DND-41 (cell line): ENCODE measurements around the gene RHPN2.

Experiments used
- ATAC-seq: fragments of 200-7000 bp; cut with Tn5 transposase; 3 replicates; pipeline ENCODE4 v1.9.1; 2021; ENCODE audit warnings: low read depth; ENCODE audit not compliant: insufficient read depth
- DNase-seq: peaks from one replicate; pipeline ENCODE4 v3.0.0-alpha.2; 2020
- H2AFZ ChIP-seq: 2 replicates; pipeline ENCODE4 v1.6.0; 2012; ENCODE audit warnings: low read depth, low read length
- H3K27ac ChIP-seq: 2 replicates; pipeline ENCODE4 v1.5.1; 2012; ENCODE audit warnings: low read length, inconsistent platforms
- H3K27me3 ChIP-seq: fragments of 200-600 bp; sonication (generic); 2 replicates; pipeline ENCODE4 v1.6.0; 2012; ENCODE audit warnings: low read length, mild to moderate bottlenecking, inconsistent platforms; ENCODE audit not compliant: insufficient read depth, poor library complexity
- H3K36me3 ChIP-seq: 2 replicates; pipeline ENCODE4 v1.5.1; 2012; ENCODE audit warnings: low read length, inconsistent platforms; ENCODE audit not compliant: insufficient read depth
- H3K4me1 ChIP-seq: 2 replicates; pipeline ENCODE4 v1.5.1; 2012; ENCODE audit warnings: mild to moderate bottlenecking, low read length; ENCODE audit not compliant: insufficient read depth
- H3K4me2 ChIP-seq: 2 replicates; pipeline ENCODE4 v1.6.0; 2012; ENCODE audit warnings: mild to moderate bottlenecking, moderate library complexity, low read length, inconsistent platforms; ENCODE audit not compliant: insufficient read depth
- H3K4me3 ChIP-seq, 2 experiments: fragments of 200-600 bp in 1 of 2; shearing (Covaris generic) in 1 of 2; 2 replicates each; pipeline ENCODE4 v1.5.1; 2012 to 2016; ENCODE audit warnings: inconsistent platforms in 2 of 2, low read length in 2 of 2, mild to moderate bottlenecking in 2 of 2, low read depth in 1 of 2, moderate library complexity in 1 of 2
- H3K79me2 ChIP-seq: 2 replicates; pipeline ENCODE4 v1.6.0; 2012; ENCODE audit warnings: low read length, inconsistent platforms; ENCODE audit not compliant: insufficient read depth
- H3K9ac ChIP-seq: 2 replicates; pipeline ENCODE4 v1.6.0; 2012; ENCODE audit warnings: low read depth, mild to moderate bottlenecking, inconsistent platforms, low read length, moderate library complexity
- H3K9me3 ChIP-seq: 2 replicates; pipeline ENCODE4 v1.5.1; 2012; ENCODE audit warnings: low read length, moderate library complexity, mild to moderate bottlenecking, inconsistent platforms; ENCODE audit not compliant: insufficient read depth, severe bottlenecking
- H4K20me1 ChIP-seq: 2 replicates; pipeline ENCODE4 v1.6.0; 2012; ENCODE audit warnings: low read length; ENCODE audit not compliant: insufficient read depth
- EZH2 ChIP-seq: IDR thresholded peaks from 3 replicates; pipeline ENCODE4 v1.6.1; 2012; ENCODE audit warnings: borderline replicate concordance, low read depth, mild to moderate bottlenecking, moderate library complexity, low read length, inconsistent platforms; ENCODE audit not compliant: severe bottlenecking
- TF ChIP-seq, protein P1 (sequence below): IDR thresholded peaks from 2 replicates; pipeline ENCODE4 v1.5.1; 2012; ENCODE audit warnings: borderline replicate concordance, low read length, moderate library complexity, mild to moderate bottlenecking; ENCODE audit not compliant: poor library complexity, severe bottlenecking; ENCODE audit errors: extremely low read depth

Gene RHPN2

DNA sequence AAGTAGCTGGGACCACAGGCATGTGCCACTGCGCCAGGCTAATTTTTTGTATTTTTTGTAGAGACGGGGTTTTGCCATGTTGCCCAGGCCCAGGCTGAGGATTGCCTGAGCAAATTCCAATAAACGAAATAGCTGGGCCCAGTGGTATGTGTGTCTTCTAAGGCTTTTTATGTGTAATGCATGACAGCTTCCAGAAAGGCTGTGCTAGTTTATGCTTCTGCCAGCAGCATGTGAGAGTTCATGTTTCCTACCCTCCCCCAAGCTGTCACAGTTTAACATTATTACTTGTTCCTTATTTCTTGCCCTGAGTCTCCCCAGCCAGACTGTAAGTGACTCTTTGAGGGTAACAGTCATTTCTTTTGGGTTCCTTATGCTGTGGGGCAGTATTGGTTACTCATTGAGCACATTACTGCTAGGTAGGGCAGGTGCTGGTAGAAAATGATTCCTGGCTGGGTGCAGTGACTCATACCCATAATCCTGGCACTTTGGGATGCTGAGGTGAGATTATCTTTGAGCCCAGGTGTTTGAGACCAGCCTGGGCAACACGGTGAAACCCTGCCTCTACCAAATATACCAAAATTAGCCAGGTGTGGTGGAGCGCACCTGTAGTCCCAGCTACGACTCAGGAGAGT, 29.9 kb upstream of the RHPN2 start:
- peaks cover 62% of the 10 kb centered on the region for H3K36me3 ChIP-seq
- TF ChIP-seq EZH2, result no peak

DNA sequence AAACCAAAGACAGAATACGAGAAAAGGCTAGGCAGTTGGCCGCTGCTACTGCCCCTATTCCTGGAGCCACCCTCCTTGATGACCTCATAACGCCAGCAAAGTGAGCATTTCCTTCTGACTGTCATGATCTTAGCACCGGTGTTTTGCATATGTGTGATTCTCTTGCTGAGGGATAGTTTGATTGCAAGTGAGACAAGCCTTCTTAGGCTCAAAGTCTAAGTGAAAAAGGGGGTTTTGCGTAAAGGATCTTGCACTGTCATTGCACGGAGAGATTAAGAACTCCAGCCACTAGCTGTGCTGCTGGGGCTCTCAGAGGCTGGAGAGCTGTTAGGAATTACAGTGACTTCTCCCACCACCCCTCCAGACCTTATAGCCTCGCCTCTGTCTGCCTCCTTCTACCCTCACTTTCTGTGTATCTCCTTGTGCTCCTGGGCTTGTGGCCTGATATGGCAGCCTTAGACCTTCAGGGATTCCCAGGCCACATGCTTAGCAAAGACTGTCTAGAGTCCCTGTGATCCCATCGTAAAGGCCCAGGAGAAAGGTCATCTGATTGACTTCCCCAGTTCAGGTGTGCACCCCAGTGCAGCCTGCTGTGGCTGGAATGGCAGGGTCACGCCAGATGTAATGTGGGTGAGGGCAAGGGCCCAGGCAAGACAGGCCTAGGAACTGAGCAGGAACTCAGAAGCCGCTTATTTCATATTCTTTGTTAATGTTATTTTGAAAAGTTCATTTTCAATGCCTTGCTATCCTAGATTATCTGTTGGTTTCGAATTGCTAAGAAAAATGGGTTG, 28.9 kb upstream of the RHPN2 start:
- Histone ChIP-seq H4K20me1 (no peaks in the 10 kb centered on the region), H3K9me3 (no peaks in the 10 kb centered on the region), H3K36me3 (peaks cover 67% of the 10 kb centered on the region), H2AFZ (no peak overlapping the region), H3K9ac (no peak overlapping the region), H3K4me3 (no peak overlapping the region), H3K27me3 (no peaks in the 10 kb centered on the region), H3K27ac (no peak overlapping the region), H3K4me2 (no peak overlapping the region), H3K4me1 (no peaks in the 10 kb centered on the region), H3K79me2 (no peaks in the 10 kb centered on the region)
- TF ChIP-seq EZH2, result no peak
- TF ChIP-seq, protein P1, sequence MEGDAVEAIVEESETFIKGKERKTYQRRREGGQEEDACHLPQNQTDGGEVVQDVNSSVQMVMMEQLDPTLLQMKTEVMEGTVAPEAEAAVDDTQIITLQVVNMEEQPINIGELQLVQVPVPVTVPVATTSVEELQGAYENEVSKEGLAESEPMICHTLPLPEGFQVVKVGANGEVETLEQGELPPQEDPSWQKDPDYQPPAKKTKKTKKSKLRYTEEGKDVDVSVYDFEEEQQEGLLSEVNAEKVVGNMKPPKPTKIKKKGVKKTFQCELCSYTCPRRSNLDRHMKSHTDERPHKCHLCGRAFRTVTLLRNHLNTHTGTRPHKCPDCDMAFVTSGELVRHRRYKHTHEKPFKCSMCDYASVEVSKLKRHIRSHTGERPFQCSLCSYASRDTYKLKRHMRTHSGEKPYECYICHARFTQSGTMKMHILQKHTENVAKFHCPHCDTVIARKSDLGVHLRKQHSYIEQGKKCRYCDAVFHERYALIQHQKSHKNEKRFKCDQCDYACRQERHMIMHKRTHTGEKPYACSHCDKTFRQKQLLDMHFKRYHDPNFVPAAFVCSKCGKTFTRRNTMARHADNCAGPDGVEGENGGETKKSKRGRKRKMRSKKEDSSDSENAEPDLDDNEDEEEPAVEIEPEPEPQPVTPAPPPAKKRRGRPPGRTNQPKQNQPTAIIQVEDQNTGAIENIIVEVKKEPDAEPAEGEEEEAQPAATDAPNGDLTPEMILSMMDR, result no peak
- DNase-seq (no peak), ATAC-seq (no peak)

More for the DNA sequence above, 29.9 kb upstream of the RHPN2 start:
- H4K20me1 ChIP-seq, result no peaks in the 10 kb centered on the region
- no peaks in the 10 kb centered on the region for H3K79me2 ChIP-seq
- DNase-seq, result no peak
- H3K4me1 ChIP-seq, result no peaks in the 10 kb centered on the region
- no peaks in the 10 kb centered on the region for H3K27me3 ChIP-seq
- no peak overlapping the region for H2AFZ ChIP-seq
- no peak overlapping the region for H3K27ac ChIP-seq
- no peak overlapping the region for H3K9ac ChIP-seq
- no peaks in the 10 kb centered on the region for H3K9me3 ChIP-seq
- H3K4me3 ChIP-seq, result no peak overlapping the region
- no peak for ATAC-seq
- no peak overlapping the region for H3K4me2 ChIP-seq

DNA sequence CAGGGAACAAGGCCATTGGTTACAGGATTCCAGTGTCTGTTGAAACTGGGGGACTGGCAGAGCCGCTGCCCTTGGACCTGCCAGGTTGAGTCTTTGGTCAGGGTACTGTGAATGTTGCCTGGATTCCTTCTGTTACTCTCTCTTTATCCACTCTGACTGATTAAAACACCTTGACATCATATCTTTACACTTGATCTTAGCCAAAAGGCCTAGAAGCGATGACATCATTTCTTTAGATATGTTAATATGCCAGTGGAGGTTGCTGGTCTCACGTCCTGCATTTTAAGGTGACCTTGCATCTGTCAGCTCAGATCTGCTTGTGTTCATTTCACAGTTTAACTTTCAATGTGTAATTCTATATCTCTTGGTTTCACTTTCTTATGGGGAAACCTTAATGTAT, 25.5 kb upstream of the RHPN2 start:
- no peaks in the 10 kb centered on the region for H4K20me1 ChIP-seq
- no peak overlapping the region for H3K4me3 ChIP-seq
- no peaks in the 10 kb centered on the region for H3K4me1 ChIP-seq
- H3K4me2 ChIP-seq, result no peak overlapping the region
- no peaks in the 10 kb centered on the region for H3K27me3 ChIP-seq
- H3K27ac ChIP-seq, result no peak overlapping the region
- ATAC-seq, result no peak
- H3K36me3 ChIP-seq, result peaks cover 48% of the 10 kb centered on the region
- no peak for DNase-seq
- no peak overlapping the region for H3K9ac ChIP-seq
- no peaks in the 10 kb centered on the region for H3K9me3 ChIP-seq
- no peak overlapping the region for H2AFZ ChIP-seq
- no peak for TF ChIP-seq EZH2
- TF ChIP-seq, protein P1, result no peak
- no peaks in the 10 kb centered on the region for H3K79me2 ChIP-seq

DNA sequence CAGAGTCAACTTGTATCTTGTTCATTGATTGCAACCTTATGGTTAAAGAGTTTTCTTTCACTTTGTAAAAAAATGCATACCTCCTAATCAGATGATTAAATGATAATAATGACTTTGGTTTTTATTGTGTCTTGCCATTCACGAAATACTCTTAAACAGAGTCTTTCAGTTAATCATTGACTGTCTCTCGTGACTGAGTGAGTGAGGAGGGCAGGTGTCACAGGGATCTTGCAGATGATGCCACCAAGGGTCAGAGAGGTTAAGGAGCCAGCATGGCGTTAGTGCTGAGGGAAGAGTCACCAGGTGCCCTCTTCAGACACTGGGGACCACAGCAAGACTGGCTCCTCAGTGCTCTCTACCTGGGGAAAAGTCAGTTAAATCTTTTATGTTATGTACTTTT, 24.3 kb upstream of the RHPN2 start:
- H3K9ac ChIP-seq, result no peak overlapping the region
- H4K20me1 ChIP-seq, result no peaks in the 10 kb centered on the region
- DNase-seq (no peak), ATAC-seq (no peak)
- H3K4me3 ChIP-seq, result no peak overlapping the region
- H3K4me2 ChIP-seq, result no peak overlapping the region
- peaks cover 38% of the 10 kb centered on the region for H3K36me3 ChIP-seq
- no peaks in the 10 kb centered on the region for H3K4me1 ChIP-seq
- H3K27ac ChIP-seq, result no peak overlapping the region
- TF ChIP-seq, protein P1, result no peak
- no peak for TF ChIP-seq EZH2
- H2AFZ ChIP-seq, result no peak overlapping the region
- no peaks in the 10 kb centered on the region for H3K9me3 ChIP-seq
- no peaks in the 10 kb centered on the region for H3K27me3 ChIP-seq
- no peaks in the 10 kb centered on the region for H3K79me2 ChIP-seq
